OCI-LY3 (cell line): Measurements from ENCODE around the gene FLNA.

Source experiments
- EZH2phosphoT487 ChIP-seq: fragments of 200-600 bp; shearing (Covaris generic); IDR thresholded peaks from 2 replicates; pipeline ENCODE4 v1.6.1; 2018; ENCODE audit warnings: antibody characterized with exemption, mixed run types, low read depth
- TF ChIP-seq, protein P1 (sequence below): fragments of 200-600, 300-600 bp; sonication (generic); IDR thresholded peaks from 2 replicates; pipeline ENCODE4 v1.5.1; 2014; ENCODE audit warnings: antibody characterized with exemption, low read length, low read depth

DNA sequence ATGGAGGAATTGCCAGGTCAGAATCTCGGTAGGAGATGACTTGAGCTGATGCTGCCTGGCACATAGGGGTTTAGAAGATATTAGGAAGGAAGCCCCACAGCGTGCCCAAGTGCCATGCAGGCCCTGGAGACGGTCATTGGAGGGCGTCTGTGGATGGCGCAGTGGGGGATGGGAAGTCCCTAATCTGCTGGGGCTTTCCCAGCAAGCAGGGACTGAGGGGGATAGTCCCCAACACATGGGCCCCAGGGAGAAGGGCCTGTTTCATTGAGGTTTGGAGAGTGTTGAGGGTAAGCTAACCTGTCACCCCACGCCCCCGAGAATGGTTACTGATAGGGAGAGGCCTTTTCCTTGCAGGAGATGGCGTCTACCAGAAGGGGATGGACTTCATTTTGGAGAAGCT lies 44.8 kb upstream of the FLNA start:
- TF ChIP-seq, protein P1, sequence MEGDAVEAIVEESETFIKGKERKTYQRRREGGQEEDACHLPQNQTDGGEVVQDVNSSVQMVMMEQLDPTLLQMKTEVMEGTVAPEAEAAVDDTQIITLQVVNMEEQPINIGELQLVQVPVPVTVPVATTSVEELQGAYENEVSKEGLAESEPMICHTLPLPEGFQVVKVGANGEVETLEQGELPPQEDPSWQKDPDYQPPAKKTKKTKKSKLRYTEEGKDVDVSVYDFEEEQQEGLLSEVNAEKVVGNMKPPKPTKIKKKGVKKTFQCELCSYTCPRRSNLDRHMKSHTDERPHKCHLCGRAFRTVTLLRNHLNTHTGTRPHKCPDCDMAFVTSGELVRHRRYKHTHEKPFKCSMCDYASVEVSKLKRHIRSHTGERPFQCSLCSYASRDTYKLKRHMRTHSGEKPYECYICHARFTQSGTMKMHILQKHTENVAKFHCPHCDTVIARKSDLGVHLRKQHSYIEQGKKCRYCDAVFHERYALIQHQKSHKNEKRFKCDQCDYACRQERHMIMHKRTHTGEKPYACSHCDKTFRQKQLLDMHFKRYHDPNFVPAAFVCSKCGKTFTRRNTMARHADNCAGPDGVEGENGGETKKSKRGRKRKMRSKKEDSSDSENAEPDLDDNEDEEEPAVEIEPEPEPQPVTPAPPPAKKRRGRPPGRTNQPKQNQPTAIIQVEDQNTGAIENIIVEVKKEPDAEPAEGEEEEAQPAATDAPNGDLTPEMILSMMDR = no peak
- no peak for TF ChIP-seq EZH2phosphoT487
